ENCODE data around the gene ZNF611. TPM values are rescaled to one million over a fixed set of nuclear protein-coding genes. Genes with fewer than 3 reads are reported as not detected.
"Not testable (repeated sequence)": the region's sequence is repeated elsewhere in the genome, so short reads cannot be mapped to it uniquely, and the experiment has no call there.

ZNF611 gene
- total RNA-seq, 6 experiments from 2014 or later: 3.3 to 5.4 (median 3.9) TPM

GRCh38 chr19:52699555-52699954, 35.3 kb downstream of the ZNF611 start:
- intact Hi-C loops (cut with DNase I); H3K4me3 ChIP-seq; H3K36me3 ChIP-seq; ATAC-seq; H3K27me3 ChIP-seq; DNase-seq; H3K27ac ChIP-seq; H3K4me1 ChIP-seq: not testable (repeated sequence)
- peak in 1 of 4 donors; percentile 15 for TF ChIP-seq CTCF (IDR thresholded peaks at IDR 0.05)
- H3K9me3 ChIP-seq: peaks cover 0 to 14% (median 0%) of the 10 kb centered on the region in 4 donors
- WGBS (ENCODE audit: insufficient coverage, low coverage, low lambda C conversion rate, missing lambda C conversion rate): 80% methylated on average over 4 of the region's 5 CpGs

- 20% methylated on average over 1 of the region's 1 CpG for WGBS (ENCODE audit: insufficient coverage, low coverage, low lambda C conversion rate, missing lambda C conversion rate)
- Histone ChIP-seq H3K27ac (no peak overlapping the region), H3K27me3 (no peaks in the 10 kb centered on the region), H3K9me3 (no peaks in the 10 kb centered on the region), H3K4me1 (no peaks in the 10 kb centered on the region), H3K36me3 (no peaks in the 10 kb centered on the region), H3K4me3 (no peak overlapping the region)
- intact Hi-C loops (cut with DNase I): no loop called here
- DNase-seq (no peak), ATAC-seq (no peak)
- TF ChIP-seq POLR2A (IDR thresholded peaks at IDR 0.05): no peak
These were observed 38.8 kb downstream of the ZNF611 start for GRCh38 chr19:52695996-52696395.

- Histone ChIP-seq H3K27me3 (no peaks in the 10 kb centered on the region), H3K9me3 (no peaks in the 10 kb centered on the region), H3K36me3 (no peaks in the 10 kb centered on the region), H3K4me3 (no peak overlapping the region), H3K27ac (no peak overlapping the region), H3K4me1 (no peaks in the 10 kb centered on the region)
- intact Hi-C loops (cut with DNase I): no loop called here
- ATAC-seq: no peak
- TF ChIP-seq POLR2A (IDR thresholded peaks at IDR 0.05) (no peak), CTCF (IDR thresholded peaks at IDR 0.05) (no peak)
- no peak for DNase-seq
- 93% methylated on average over 10 of the region's 11 CpGs for WGBS (ENCODE audit: insufficient coverage, low coverage, low lambda C conversion rate, missing lambda C conversion rate)
These were observed 39.9 kb downstream of the ZNF611 start for GRCh38 chr19:52694921-52695320.

- H3K4me3 ChIP-seq; H3K36me3 ChIP-seq; H3K4me1 ChIP-seq; H3K27me3 ChIP-seq; H3K27ac ChIP-seq; DNase-seq; H3K9me3 ChIP-seq; intact Hi-C loops (cut with DNase I); ATAC-seq: not testable (repeated sequence)
- 55% methylated on average over 3 of the region's 3 CpGs for WGBS (ENCODE audit: insufficient coverage, low coverage, low lambda C conversion rate, missing lambda C conversion rate)
These were observed 40.6 kb downstream of the ZNF611 start for GRCh38 chr19:52694281-52694680.

GRCh38 chr19:52692431-52693008, 42.3 kb downstream of the ZNF611 start:
- TF ChIP-seq POLR2A (IDR thresholded peaks at IDR 0.05) (no peak), CTCF (IDR thresholded peaks at IDR 0.05) (no peak)
- DNase-seq (no peak), ATAC-seq (no peak)
- Histone ChIP-seq H3K9me3 (no peaks in the 10 kb centered on the region), H3K27ac (no peak overlapping the region), H3K27me3 (no peaks in the 10 kb centered on the region), H3K4me1 (no peaks in the 10 kb centered on the region), H3K36me3 (no peaks in the 10 kb centered on the region), H3K4me3 (no peak overlapping the region)
- intact Hi-C loops (cut with DNase I): no loop called here
- WGBS (ENCODE audit: insufficient coverage, low coverage, low lambda C conversion rate, missing lambda C conversion rate): 80% methylated on average over 8 of the region's 8 CpGs

- Histone ChIP-seq H3K27me3 (no peaks in the 10 kb centered on the region), H3K9me3 (no peaks in the 10 kb centered on the region), H3K4me1 (no peaks in the 10 kb centered on the region), H3K27ac (no peak overlapping the region), H3K4me3 (no peak overlapping the region), H3K36me3 (no peaks in the 10 kb centered on the region)
- 38% methylated on average over 2 of the region's 2 CpGs for WGBS (ENCODE audit: insufficient coverage, low coverage, low lambda C conversion rate, missing lambda C conversion rate)
- ATAC-seq (no peak), DNase-seq (no peak)
- intact Hi-C loops (cut with DNase I): no loop called here
- no peak for TF ChIP-seq POLR2A (IDR thresholded peaks at IDR 0.05)
- no peak for TF ChIP-seq CTCF (IDR thresholded peaks at IDR 0.05)
These were observed 43.1 kb downstream of the ZNF611 start for GRCh38 chr19:52691737-52692136.

All from right lobe of liver (tissue), 6 donors.